Stimulated activated CD8-positive, alpha-beta memory T cell treated with anti-CD3 and anti-CD28 coated beads, Interleukin-4, amount 100 ng/mL, for 4 hours (primary cell): ENCODE results near the gene DAND5.

ENCODE experiments used
- DNase-seq, 2 donors: peaks; one replicate each; pipeline ENCODE4 v3.0.0-alpha.2; 2020; ENCODE audit warnings: low read depth in 2 of 2, low spot score in 1 of 2

DAND5 gene, protein sequence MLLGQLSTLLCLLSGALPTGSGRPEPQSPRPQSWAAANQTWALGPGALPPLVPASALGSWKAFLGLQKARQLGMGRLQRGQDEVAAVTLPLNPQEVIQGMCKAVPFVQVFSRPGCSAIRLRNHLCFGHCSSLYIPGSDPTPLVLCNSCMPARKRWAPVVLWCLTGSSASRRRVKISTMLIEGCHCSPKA

DNA sequence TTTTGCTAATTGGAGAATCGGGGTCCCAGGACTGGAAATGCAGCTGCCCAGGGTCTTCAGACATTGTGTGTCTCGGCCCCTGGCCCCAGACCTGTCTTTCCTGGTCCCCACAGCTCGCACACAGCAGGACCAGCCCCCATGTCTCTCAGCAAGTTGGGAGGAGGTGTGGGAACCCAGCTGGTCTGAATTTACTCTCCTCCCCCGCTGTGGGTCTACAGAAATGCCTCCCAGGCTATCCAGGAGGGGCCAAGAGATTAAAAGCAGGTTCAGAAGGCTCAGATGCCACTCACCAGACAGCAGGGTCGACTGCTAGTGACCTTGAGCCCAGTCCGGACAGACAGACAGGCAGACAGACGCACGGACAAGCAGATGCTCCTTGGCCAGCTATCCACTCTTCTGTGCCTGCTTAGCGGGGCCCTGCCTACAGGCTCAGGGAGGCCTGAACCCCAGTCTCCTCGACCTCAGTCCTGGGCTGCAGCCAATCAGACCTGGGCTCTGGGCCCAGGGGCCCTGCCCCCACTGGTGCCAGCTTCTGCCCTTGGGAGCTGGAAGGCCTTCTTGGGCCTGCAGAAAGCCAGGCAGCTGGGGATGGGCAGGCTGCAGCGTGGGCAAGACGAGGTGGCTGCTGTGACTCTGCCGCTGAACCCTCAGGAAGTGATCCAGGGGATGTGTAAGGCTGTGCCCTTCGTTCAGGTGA lies at the start of gene DAND5:
Gene DAND5, plus strand, starts transcription at position 285 of the 697 bp plus-strand sequence. Its CDS starts 85 bp downstream, at position 370.
- no peak for DNase-seq

DNA sequence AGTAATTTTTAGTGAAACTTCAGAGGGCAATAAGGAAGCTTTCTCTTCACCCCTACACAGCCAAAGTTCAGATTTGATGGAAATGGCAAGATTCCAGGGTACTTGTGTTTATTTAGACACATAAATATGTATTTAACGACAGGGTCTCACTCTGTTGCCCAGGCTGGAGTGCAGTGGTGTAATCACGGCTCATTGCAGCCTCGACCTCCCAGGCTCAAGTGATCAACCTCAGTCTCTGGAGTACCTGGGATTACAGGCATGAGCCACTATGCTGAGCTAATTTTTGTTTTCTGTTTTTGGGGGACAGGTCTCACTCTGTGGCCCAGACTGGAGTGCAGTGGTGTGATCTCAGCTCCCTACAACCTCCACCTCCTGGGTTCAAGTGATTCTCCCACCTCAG lies 48.3 kb upstream of the DAND5 start:
- DNase-seq = no peak

DNA sequence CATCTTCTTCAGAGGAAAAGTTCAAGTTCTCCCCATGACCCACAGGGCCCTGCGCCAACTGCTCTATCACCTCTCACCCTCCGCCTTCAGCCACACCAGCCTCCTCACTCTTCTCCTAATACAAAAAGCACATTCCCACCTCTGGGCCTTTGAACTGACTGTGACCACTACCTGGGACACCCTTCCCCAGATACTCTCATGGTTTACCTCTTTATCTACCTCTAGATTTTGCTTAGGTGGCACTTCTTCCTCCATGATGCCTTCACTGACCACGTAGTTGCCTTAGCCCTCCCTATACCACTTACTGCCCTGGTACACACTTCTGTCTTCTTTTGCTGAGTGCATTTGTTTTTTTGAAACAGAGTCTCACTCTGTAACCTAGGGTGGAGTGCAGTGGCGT lies 46.4 kb upstream of the DAND5 start:
- DNase-seq = no peak

DNA sequence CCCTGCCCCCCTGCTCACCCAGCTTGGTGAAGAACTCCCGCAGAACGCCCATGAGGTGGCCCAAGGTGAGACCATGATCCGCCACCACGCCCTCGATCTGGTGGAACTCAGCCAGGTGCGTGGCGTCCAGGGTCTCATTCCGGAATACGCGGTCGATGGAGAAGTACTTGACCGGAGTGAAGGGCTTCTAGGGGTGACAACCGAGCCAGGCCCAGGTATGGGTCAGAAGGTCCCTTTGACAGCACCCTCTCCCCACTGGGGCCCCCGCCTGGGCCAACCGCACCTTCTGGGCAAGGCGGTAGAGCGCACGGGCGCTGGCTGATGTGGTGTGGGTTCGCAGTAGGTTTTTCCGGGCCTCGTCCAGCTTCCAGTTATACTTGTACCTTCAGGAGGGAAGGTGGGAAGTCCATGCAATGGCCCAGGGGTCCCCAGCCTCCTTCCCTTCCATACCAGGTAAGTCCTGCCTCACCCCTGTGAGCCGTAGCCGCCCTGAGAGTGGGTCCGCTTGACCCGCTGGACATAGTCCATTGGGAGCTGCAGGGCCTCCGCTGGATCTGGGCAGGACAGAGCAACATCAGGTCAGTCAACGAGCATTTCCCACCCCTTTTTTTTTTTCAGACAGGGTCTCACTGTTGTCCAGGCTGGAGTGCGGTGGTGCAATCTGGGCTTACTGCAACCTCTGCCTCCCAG lies 44.6 kb upstream of the DAND5 start:
- DNase-seq = no peak

DNA sequence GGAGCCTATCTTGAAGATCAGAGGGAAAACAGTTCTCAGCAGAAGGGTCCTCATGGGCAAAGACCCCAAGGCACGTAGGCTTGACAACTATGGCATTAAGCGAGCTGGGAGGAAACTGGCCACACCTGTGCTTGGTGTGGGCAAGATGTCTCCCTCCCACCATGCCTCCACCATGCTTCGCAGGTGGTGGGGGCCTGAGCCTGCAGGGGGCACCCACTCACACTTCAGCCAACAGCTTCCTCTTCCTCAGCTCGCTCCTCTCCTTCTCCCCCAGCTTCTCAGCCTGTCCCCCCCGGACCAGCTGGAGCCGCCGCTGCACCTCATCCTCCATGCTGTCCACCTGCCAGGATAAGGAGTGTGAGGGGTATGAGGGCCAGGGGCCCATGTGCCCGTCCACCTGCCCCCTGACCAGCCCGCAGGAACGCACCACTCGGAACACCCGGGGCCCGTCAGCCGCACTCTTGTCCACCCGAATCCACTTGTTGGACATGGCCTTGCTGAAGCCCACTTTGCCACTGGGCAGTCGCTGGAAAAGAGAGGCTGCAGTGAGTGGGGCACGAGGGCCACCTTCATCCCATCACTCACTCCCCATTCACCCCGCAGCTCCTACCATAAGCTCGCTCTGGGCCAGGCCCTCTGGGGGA lies 39.3 kb upstream of the DAND5 start:
- DNase-seq = no peak

DNA sequence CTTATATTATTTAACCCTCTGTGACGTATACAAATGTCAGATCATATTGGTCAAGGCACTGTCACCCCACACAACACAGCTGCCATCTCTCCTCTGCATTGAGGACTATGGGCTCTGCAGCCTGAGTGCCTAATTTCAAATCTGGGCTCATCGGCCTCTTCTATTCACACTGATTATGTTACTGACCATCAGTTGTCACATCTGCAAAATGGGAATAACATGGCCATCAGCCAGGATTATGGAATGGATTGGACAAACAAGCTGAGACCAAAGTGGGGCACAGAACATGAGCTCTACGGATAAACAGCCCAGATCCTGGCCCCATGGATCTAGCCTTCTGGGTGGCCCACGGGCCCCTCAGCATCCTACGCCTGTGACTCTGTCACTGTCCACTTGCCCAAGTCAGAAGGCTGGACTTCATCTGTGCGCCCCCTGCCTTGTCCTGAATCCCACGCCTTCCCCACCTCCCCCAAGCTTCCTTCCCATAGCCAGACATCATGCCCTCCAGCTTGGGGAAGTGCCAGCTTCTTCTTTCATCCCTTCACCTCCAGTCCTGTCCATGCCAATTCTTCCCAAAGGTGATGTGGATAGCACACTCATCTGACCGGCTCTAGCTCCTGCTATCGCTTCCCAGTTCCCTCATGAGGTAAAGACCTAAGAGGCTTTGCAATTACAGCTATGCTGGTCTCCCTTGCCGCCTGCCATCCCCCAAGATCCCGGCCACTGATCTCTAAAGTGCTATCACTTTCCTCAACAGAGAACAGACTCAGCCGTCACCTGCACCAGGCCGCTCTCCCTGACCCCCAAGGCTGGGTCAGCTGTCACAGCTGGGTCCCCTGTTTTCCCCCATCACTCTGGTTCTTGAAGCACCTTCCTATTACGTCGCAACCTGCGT lies 36.7 kb upstream of the DAND5 start:
- DNase-seq = no peak

DNA sequence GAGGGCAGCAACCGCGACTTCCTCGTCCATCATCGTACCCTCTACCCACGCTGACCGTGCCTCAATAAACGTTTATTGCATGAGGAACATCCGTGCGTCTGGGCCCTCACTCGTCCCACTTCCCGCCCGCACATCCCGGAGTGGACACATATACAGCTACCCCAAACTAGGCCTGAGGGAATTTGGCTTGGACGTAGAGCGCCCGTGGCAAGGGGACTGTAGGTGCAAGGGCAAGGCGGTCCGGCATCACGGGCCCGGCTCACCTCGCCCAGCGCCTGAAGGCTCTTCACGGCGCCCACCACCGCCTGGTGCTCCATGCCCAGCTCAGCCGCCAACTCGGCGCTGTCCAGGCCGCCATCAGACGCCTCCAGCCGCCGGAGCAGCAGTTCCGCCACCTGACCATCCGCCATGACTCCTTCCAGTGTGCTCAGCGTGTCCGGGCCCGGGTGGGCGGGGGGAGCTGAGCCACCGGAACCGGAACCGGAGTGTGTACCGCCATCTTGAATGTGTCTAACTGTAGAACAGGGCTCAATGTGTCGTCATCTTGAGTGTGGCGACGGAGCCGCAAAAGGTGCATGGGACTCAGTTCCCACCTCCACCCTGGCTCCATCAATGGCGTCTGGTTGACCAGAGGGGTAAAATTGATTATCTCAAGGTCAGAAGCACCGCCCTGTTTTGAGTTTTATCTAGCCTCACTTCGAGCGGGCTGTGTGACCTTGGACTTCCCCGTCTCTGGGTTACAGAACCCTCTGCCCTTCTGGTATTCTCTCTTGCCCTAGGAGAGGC lies 35.9 kb upstream of the DAND5 start, which contains the start of gene FARSA:
Gene FARSA, minus strand, starts transcription at position 425 of the 786 bp plus-strand sequence. Its CDS starts 15 bp downstream, at position 410.
- DNase-seq = peak; percentile 79 to 82

DNA sequence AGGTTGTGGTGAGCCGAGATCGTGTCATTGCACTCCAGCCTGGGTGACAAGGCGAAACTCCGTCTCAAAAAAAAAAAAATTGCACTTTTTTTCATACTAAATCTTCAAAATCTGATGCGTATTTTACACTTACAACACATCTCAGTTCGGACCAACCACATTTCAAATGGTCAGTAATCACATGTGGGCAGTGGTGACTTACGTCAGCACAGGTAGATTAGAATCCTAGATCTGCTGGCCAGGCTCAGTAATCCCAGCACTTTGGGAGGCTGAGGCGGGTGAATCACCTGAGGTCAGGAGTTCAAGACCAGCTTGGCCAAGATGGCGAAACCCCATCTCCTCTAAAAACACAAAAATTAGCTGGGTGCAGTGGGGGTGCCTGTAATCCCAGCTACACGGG lies 34.3 kb upstream of the DAND5 start:
- DNase-seq = no peak

DNA sequence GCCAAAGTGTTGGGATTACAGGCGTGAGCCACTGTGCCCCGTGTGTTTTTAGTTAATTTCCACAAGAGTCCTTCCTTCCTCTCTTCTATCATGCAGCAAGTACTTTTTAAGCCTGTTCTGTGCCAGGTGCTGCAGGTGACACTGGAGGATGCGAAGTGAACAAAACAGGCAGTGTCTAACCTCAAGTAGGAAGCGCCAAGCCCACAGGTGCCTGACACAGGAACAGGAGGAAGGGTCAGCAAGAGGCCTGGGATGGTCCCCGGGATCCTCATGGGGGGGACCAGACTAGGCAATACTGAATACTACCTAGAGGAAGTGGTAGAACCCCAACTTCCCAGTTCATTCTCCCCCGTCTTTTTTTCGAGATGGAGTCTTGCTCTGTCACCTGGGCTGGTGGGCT lies 32.8 kb upstream of the DAND5 start:
- DNase-seq = no peak

DNA sequence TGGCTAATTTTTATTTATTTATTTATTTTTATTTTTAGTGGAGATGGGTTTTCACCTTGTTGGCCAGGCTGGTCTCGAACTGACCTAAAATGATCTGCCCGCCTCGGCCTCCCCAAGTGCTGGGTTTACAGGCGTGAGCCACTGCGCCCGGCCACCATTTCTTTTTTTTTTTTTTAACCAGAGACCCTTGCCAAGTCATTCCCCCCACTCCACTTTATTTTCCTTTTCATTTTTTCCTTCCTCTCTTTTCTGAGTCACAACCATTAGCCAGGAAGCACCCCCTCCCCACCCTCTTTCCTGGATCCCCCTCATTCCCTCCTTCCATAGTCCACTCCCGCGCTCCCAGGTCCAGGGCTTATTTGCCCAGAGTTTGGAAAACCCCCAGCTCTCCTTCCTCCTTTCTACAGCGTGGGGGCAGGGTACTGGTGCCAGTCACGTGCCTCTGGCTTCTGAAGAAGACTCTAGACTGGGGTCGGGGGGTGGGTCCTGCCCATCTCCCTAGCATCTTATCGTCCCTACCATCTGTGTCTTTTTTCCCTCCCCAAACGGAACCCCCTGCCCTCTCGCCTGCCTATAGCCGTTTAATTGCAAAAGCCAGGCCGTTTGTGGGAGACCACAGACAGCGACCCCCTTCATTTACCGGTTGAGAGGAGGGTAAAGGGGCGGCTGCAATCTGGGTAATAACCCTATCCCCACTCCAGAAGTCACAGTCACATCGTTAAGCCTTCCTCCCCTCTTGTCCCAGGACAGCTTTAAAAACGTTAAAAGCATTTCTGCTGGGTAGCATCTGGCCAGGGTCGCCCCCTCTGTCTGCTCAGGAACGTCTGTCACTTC lies 32.1 kb upstream of the DAND5 start:
- DNase-seq = no peak

DNA sequence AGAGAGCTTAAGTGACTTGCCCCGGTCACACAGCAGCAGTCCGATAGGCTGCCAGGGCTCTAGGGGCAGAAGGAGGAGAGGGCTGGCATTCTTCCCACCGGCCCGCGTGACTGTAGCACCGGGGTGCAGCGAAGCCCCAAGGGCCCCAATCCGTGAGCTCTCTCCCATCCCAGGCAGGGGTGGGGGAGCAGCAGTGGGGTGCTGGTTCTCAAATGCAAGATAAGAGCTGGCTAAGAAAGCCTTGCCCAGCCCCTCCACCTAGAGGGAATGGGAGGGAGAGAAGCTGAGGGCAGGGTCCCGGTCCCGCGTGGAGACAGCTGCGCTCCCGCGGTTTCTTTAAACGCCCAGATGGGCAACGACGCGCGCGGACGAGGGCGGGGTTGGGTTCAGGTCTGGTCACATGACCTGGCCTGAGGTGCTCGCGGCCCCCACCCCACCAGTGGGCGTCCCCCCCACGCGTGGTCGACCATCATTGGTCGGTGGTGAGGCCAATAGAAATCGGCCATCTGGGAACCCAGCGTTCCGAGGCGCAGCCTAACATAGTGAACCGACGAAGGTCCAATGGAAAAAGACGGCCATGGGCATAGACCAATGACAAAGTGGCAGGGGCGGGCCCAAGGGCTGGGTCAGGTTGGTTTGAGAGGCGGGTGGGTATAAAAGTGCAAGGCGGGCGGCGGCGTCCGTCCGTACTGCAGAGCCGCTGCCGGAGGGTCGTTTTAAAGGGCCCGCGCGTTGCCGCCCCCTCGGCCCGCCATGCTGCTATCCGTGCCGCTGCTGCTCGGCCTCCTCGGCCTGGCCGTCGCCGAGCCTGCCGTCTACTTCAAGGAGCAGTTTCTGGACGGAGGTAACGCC lies 31.2 kb upstream of the DAND5 start, which contains the start of gene CALR:
Gene CALR, plus strand, starts transcription at position 683 of the 852 bp plus-strand sequence. Its CDS starts 71 bp downstream, at position 754.
- peak; percentile 99 for DNase-seq

DNA sequence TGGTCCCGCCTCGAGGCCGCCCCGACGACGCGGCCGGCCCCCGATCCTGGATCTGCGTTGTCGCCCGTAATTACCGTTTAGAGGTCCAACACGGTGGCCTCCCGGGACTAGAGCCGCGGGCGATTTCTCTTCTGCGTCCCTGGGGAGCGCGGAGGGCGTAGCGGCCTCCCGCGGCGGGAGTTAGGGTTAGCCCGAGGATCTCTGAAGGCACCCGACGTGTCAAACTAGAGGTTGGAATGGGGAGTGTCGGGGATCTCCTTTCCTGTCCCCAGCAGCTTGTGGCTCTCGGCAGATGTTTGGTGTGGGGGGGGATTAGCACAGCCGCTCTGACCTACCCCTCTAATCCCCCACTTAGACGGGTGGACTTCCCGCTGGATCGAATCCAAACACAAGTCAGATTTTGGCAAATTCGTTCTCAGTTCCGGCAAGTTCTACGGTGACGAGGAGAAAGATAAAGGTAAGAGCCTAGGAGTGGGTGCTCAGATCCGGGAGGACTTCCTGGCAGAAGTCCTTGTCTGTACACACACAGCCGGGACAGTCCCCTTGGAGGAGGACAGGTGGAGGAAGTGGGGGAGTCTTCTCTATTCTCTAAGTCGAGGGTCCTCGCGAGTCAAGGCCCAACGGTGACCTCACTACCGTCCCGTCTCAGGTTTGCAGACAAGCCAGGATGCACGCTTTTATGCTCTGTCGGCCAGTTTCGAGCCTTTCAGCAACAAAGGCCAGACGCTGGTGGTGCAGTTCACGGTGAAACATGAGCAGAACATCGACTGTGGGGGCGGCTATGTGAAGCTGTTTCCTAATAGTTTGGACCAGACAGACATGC lies 30.4 kb upstream of the DAND5 start:
- no peak for DNase-seq

DNA sequence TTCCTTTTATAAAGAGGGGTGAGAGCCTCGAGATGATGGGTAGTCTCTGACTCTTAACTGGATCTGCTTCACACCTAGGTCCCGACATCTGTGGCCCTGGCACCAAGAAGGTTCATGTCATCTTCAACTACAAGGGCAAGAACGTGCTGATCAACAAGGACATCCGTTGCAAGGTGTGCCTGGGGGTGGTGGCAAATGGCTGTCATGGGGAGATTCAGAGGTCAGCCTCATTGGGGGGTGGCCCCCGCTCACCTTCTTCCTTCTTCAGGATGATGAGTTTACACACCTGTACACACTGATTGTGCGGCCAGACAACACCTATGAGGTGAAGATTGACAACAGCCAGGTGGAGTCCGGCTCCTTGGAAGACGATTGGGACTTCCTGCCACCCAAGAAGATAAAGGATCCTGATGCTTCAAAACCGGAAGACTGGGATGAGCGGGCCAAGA lies 29.4 kb upstream of the DAND5 start:
- DNase-seq = no peak

DNA sequence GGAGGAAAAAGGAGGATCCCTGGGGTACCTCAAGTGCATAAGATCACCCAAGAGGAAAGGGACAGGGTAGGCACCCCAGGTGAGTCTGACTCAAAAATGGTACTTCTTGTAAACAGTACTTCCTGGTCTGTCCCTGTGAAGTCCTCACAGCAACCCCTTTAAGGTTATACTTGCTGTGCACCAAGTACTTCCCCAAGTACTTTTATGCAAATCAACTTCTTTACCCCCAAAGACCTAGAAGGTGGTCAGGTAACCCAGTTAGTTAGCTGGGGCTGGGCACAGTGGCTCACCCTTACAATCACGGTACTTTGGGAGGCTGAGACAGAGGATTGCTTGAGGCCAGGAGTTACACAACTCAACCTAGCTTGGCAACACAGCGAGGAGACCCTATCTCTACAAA lies 28.5 kb upstream of the DAND5 start:
- no peak for DNase-seq

DNA sequence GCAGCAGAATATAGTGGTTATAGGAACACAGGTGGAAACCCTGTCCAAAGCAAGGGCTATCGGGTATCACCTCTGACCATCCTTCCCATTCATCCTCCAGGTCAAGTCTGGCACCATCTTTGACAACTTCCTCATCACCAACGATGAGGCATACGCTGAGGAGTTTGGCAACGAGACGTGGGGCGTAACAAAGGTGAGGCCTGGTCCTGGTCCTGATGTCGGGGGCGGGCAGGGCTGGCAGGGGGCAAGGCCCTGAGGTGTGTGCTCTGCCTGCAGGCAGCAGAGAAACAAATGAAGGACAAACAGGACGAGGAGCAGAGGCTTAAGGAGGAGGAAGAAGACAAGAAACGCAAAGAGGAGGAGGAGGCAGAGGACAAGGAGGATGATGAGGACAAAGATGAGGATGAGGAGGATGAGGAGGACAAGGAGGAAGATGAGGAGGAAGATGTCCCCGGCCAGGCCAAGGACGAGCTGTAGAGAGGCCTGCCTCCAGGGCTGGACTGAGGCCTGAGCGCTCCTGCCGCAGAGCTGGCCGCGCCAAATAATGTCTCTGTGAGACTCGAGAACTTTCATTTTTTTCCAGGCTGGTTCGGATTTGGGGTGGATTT lies 25.8 kb upstream of the DAND5 start:
- no peak for DNase-seq

DNA sequence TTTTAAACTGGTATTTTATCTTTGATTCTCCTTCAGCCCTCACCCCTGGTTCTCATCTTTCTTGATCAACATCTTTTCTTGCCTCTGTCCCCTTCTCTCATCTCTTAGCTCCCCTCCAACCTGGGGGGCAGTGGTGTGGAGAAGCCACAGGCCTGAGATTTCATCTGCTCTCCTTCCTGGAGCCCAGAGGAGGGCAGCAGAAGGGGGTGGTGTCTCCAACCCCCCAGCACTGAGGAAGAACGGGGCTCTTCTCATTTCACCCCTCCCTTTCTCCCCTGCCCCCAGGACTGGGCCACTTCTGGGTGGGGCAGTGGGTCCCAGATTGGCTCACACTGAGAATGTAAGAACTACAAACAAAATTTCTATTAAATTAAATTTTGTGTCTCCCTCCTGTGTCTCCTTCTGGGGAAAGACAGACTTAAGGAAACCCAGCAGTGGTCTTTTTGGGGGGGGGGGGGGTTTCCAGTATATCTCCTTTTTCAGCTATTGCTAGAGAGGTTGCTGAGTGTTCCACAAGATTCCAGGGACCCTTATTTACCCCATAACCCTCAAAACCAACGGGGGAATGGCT lies 25.2 kb upstream of the DAND5 start:
- no peak for DNase-seq
